GM12891 (cell line): ENCODE measurements around the gene ARHGAP24.

Experiments used
- POLR2AphosphoS5 ChIP-seq: IDR thresholded peaks from 2 replicates; pipeline ENCODE4 v1.6.1; 2011; ENCODE audit warnings: low read depth, low read length, control low read depth
- TAF1 ChIP-seq: IDR thresholded peaks from 2 replicates; pipeline ENCODE4 v1.6.1; 2011; ENCODE audit warnings: low read depth, low read length, control low read depth

- no peak for TF ChIP-seq TAF1
- TF ChIP-seq POLR2AphosphoS5: no peak
Observed at GRCh38 chr4:86050496-86050895, 575.5 kb downstream of the ARHGAP24 start.
